ENCODE data around the gene CYTH2.

The CYTH2 gene

GRCh38 chr19:48493718-48494401 is 24.7 kb downstream of the CYTH2 start:
- no peak for DNase-seq (ENCODE audit: low read depth)

DNA sequence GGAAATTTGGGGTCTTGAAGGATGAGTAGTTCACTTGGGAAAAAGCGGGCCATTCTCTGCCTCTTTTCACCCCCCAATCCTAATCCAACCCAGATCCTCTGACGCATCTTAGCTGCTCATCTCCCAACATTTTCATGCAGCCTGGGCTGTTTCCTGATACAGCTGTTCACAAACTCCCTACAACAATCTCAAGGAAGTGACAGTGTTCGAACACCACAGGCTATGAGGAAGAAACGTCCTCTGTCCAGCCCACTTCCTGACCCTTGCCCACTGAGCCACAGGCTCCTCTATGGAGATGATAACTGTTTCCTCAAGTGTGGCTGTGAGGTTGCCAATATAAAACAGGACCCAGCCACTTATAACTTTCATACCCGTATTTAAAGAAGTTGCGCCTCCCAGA is 26.2 kb downstream of the CYTH2 start:
- no peak for DNase-seq (ENCODE audit: low read depth)

GRCh38 chr19:48496959-48497727 is 28.0 kb downstream of the CYTH2 start:
- DNase-seq (ENCODE audit: low read depth), result no peak

DNA sequence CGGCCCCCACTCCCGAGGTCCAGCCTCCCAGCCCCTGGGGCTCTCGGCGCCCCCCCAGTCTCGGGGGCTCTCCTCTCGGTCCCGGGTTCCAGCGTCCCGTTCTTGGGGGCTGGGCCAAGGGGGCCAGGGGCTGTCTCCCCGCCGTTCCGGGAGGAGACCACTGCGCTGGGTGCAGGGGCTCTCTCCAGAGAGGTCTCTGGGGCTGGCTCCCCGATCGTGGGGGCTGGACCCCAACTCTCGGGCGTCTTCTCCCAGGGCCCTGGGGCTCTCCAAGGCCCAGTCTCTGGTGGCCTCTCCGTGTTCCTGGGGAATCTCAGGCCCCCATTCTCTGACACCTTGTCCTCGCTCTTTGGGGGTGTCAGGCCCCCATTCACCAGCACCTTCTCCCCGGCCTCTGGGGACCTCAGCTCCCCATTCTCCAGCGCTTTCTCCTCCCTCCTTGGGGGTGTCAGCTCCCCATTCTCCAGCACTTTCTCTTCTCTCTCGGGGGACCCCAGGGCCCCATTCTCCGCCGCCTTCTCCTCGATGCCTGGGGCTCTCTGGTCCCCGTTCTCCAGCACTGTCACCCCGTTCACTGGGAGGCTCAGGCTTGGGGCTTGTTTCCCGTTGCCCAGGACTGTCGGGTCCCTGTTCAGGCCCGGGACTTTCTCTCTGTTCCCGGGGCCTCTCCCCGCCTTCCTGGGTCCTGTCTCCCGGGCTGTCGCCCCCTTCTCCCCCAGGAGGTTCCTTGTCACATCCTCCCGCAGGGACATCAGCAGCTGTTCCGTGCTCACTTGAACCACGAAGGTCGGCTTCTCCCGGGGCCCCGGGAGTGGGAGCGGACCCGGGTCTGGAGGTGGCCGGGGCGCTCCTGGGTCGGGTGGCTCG is 28.8 kb downstream of the CYTH2 start:
- DNase-seq (ENCODE audit: low read depth), result no peak

GRCh38 chr19:48498595-48499311 is 29.6 kb downstream of the CYTH2 start:
- DNase-seq (ENCODE audit: low read depth), result no peak

GRCh38 chr19:48499316-48500090 is 30.3 kb downstream of the CYTH2 start:
- DNase-seq (ENCODE audit: low read depth), result no peak

GRCh38 chr19:48500830-48501493 is 31.8 kb downstream of the CYTH2 start:
- no peak for DNase-seq (ENCODE audit: low read depth)

- DNase-seq (ENCODE audit: low read depth), result no peak
These were observed 32.6 kb downstream of the CYTH2 start for GRCh38 chr19:48501494-48502349.

DNA sequence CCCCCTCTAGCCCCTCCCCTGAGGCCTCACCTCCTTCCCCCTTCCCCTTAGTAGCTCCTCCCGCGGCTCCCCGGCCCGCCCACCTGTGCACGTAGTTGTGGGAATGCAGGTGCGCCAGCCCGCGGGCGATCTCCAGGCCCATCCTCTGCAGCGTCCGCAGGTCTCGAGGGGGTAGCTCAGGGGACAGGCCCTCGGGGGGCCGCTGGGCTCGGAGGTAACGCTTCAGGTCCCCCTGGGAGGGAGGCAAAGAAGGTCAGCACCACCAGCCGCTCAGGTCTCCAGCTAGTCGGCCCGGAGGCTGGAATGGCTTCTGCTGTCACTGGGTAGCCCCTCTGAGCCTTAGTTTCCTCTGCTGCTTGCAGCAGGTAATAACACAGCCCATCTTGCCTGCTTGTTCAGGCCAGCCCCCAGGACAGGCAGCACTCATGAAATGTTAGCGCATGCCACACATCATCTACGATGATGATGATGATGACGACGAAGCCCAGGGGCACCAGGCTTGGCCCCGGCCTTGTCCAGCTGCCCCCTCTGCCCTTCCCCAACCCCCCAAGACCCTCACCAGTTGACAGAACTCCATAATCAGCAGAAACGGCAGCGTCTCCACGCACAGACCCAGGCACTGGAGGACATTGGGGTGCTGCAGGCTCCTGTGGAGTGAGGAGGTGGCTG is 33.3 kb downstream of the CYTH2 start:
- no peak for DNase-seq (ENCODE audit: low read depth)

GRCh38 chr19:48506138-48506733 is 37.1 kb downstream of the CYTH2 start:
- no peak for DNase-seq (ENCODE audit: low read depth)

DNA sequence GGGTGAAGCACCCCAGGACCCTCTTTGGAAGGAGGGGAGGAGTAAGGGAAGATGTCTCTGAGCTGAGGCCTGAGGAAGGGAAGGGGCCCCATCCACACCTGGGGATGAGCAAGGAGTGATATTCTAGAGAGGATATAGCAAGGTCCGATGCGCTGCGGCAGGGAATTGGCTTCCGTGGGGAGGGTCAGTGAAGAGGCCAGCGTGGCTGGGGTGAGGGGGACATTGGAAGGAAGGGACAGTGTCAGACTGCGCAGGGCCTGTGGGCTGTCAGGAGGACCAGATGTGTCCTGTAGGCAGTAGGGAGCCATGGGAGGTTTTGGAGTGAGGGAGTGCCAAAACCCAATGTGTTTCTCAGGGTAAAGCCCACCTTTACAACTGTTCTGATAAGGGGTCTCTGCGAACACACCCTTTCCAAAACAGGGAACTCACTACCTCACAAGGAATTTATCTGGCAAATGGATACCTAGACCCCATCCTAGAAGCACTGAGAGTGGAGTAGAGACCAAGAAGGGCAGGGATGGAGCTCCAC is 38.8 kb downstream of the CYTH2 start:
- DNase-seq (ENCODE audit: low read depth), result no peak

- DNase-seq (ENCODE audit: low read depth), result no peak
These were observed 39.7 kb downstream of the CYTH2 start for GRCh38 chr19:48508729-48509411.

DNA sequence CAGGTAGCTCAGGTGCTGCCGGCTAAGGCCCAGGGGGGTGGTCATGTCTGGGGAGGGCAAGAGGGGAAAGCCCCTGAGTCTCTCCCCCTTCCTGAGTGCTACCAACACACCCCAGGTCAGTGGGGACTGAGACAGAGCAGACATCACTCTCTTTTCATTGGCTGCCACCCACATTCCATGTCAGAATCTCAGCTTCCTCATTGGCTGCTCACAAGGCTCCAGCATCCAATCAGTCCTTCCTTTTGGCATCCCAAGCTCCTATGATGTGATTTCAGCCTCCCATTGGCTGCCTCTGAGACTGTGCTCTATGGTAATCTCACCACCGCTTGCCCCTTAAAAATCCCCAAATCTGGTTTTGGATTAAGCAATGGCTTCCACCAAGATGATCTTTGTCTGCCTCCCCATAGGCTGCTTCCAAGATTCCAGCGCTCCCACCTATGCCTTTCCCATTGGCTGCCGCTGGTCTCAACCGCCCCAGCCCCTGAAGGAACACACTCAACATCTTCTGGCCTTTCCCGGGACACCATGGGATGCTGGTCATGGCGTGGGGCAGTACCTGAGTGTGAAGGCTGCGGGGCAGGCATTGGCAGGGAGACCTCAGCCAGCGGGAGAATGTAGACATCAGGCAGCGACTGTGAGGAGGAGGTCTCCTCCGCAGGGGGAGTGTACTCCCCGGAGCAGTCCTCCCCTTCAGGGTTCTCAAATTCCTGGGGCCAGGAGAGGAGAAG is 40.5 kb downstream of the CYTH2 start:
- DNase-seq (ENCODE audit: low read depth), result no peak

GRCh38 chr19:48510421-48511268 is 41.5 kb downstream of the CYTH2 start:
- DNase-seq (ENCODE audit: low read depth), result no peak

- DNase-seq (ENCODE audit: low read depth), result no peak
These were observed 42.2 kb downstream of the CYTH2 start for GRCh38 chr19:48511321-48511731.

GRCh38 chr19:48511800-48512503 is 42.8 kb downstream of the CYTH2 start, which contains the start of gene LMTK3:
Gene LMTK3, minus strand, starts transcription at chr19:48511835. Its CDS starts 259 bp downstream, at chr19:48511576.
- no peak for DNase-seq (ENCODE audit: low read depth)
